Mucosa of rectum (tissue), 2 donors: ENCODE results near the gene RFTN2.
A peak's percentile ranks its signal among the peaks of the same experiment; 100 is the strongest.

Experiments used
- H3K27ac ChIP-seq, 2 donors: one replicate each; pipeline ENCODE4 v1.7.0; 2013; ENCODE audit warnings: inconsistent platforms in 2 of 2, low read depth in 2 of 2, low read length in 2 of 2
- H3K27me3 ChIP-seq, 2 donors: one replicate each; pipeline ENCODE4 v1.7.0; 2013; ENCODE audit warnings: low read length in 2 of 2; ENCODE audit not compliant: control insufficient read depth in 2 of 2, insufficient read depth in 2 of 2
- H3K36me3 ChIP-seq, 2 donors: one replicate each; pipeline ENCODE4 v1.7.0; 2013; ENCODE audit warnings: low read length in 2 of 2; ENCODE audit not compliant: control insufficient read depth in 2 of 2, insufficient read depth in 2 of 2
- H3K4me1 ChIP-seq, 2 donors: one replicate each; pipeline ENCODE4 v1.7.0; 2013; ENCODE audit warnings: low read length in 2 of 2, mild to moderate bottlenecking in 1 of 2; ENCODE audit not compliant: control insufficient read depth in 2 of 2, insufficient read depth in 2 of 2
- H3K4me3 ChIP-seq, 2 donors: one replicate each; pipeline ENCODE4 v1.7.0; 2013; ENCODE audit warnings: low read length in 2 of 2
- H3K9ac ChIP-seq, 2 donors: one replicate each; pipeline ENCODE4 v1.7.0; 2013; ENCODE audit warnings: low read length in 2 of 2, low read depth in 1 of 2, mild to moderate bottlenecking in 1 of 2
- H3K9me3 ChIP-seq, 2 donors: one replicate each; pipeline ENCODE4 v1.7.0; 2013; ENCODE audit warnings: low read length in 2 of 2; ENCODE audit not compliant: control insufficient read depth in 2 of 2
- donor health status: healthy.
- donor health status: Normal muscosa, but diverticular disease.

RFTN2 gene

GRCh38 chr2:197614532-197614931, 60.9 kb downstream of the RFTN2 start:
- Histone ChIP-seq H3K4me3 (no peak overlapping the region), H3K4me1 (peaks cover 0 to 12% of the 10 kb centered on the region in 2 donors), H3K9ac (no peak overlapping the region), H3K36me3 (no peaks in the 10 kb centered on the region), H3K9me3 (no peaks in the 10 kb centered on the region), H3K27me3 (no peaks in the 10 kb centered on the region), H3K27ac (peak overlapping the region; percentile 44 to 51)

- H3K27me3 ChIP-seq: no peaks in the 10 kb centered on the region
- no peaks in the 10 kb centered on the region for H3K36me3 ChIP-seq
- H3K4me1 ChIP-seq: peaks cover 0 to 12% of the 10 kb centered on the region in 2 donors
- no peak overlapping the region for H3K27ac ChIP-seq
- no peaks in the 10 kb centered on the region for H3K9me3 ChIP-seq
- no peak overlapping the region for H3K9ac ChIP-seq
- no peak overlapping the region for H3K4me3 ChIP-seq
Measured at GRCh38 chr2:197613509-197613987, 61.8 kb downstream of the RFTN2 start.

- Histone ChIP-seq H3K9me3 (no peaks in the 10 kb centered on the region), H3K36me3 (no peaks in the 10 kb centered on the region), H3K27ac (no peak overlapping the region), H3K4me3 (no peak overlapping the region), H3K27me3 (no peaks in the 10 kb centered on the region), H3K4me1 (no peaks in the 10 kb centered on the region), H3K9ac (no peak overlapping the region)
Measured at GRCh38 chr2:197606180-197606579, 69.2 kb downstream of the RFTN2 start.

GRCh38 chr2:197604117-197604860, 71.1 kb downstream of the RFTN2 start:
- Histone ChIP-seq H3K4me3 (no peak overlapping the region), H3K9ac (no peak overlapping the region), H3K9me3 (no peaks in the 10 kb centered on the region), H3K27ac (no peak overlapping the region), H3K27me3 (no peaks in the 10 kb centered on the region), H3K4me1 (no peaks in the 10 kb centered on the region), H3K36me3 (no peaks in the 10 kb centered on the region)

DNA sequence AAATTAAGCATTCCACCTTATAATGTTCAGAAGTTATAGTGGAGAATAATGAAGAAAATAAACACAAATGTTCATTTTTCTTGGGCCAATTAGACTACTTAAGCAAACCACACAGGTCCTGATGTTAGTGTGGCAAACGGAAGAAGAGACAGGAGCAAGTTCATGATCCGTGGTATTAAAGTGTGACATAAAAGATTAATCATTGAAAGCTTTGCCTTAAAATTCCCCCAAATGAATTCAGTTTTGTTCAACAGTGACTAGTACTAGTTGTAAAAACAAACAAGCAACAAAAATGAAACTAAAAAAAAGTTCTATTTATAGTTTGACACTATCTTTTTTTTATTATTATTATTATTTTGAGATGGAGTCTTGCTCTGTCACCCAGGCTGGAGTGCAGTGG, 73.7 kb downstream of the RFTN2 start:
- H3K9ac ChIP-seq: no peak overlapping the region
- H3K27ac ChIP-seq: no peak overlapping the region
- H3K4me1 ChIP-seq: no peaks in the 10 kb centered on the region
- H3K27me3 ChIP-seq: no peaks in the 10 kb centered on the region
- H3K4me3 ChIP-seq: no peak overlapping the region
- no peaks in the 10 kb centered on the region for H3K36me3 ChIP-seq
- no peaks in the 10 kb centered on the region for H3K9me3 ChIP-seq

- H3K27me3 ChIP-seq: no peaks in the 10 kb centered on the region
- H3K36me3 ChIP-seq: no peaks in the 10 kb centered on the region
- no peak overlapping the region for H3K4me3 ChIP-seq
- H3K27ac ChIP-seq: no peak overlapping the region
- no peak overlapping the region for H3K9ac ChIP-seq
- no peaks in the 10 kb centered on the region for H3K9me3 ChIP-seq
- no peaks in the 10 kb centered on the region for H3K4me1 ChIP-seq
Measured at GRCh38 chr2:197600306-197600705, 75.1 kb downstream of the RFTN2 start.

DNA sequence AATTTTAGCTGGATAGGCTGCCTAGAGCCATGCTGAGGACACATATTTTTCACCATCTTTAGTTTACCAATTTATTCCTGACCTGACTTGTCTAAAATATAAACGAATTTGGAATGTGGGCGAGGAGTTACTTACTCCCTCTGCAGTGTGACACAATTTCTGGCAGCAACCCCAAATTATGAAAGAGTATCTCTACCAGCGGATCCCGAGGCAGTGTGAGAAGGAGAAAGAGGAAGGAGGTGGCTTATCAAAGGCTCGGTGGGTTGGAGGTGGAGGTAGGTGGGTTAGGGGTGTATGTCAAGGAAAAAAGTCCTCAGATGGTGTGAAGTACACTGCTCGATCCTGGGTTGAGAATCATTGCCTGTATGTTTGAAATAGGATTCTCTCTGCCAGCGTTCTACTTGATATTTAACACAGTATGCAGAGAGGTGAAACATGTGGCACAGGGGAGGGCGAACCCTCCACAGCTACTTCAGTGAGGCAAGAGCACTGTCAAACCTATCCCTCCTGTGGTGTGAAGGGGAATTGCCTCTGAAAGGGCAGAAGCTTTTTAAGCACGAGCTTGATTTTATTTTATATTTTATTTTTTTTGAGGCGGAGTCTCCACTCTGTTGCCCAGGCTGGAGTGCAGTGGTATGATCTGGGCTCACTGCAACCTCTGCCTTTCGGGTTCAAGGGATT, 76.0 kb downstream of the RFTN2 start:
- H3K9ac ChIP-seq: no peak overlapping the region
- H3K36me3 ChIP-seq: no peaks in the 10 kb centered on the region
- H3K4me3 ChIP-seq: no peak overlapping the region
- H3K27ac ChIP-seq: no peak overlapping the region
- H3K27me3 ChIP-seq: no peaks in the 10 kb centered on the region
- no peaks in the 10 kb centered on the region for H3K9me3 ChIP-seq
- H3K4me1 ChIP-seq: no peaks in the 10 kb centered on the region

DNA sequence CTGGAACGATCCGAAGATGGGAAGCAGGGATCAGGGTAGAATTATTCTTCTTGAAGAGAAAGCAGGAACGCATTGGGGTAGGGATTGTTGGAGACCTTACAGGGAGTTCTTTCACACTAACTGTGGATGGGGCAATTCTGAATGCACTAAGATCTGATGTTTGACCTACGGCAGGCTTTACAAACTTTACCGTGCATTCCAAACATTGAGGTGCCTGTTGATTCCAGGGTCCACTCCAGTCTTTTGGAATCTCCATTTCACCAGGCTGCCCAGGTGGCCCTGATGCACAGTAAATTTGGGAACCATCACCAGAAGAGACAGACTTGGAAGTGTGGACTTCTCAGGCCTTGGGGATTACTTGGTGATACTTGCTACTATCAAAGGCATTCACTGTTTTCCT, 76.9 kb downstream of the RFTN2 start:
- no peaks in the 10 kb centered on the region for H3K27me3 ChIP-seq
- H3K9ac ChIP-seq: no peak overlapping the region
- H3K9me3 ChIP-seq: no peaks in the 10 kb centered on the region
- no peaks in the 10 kb centered on the region for H3K4me1 ChIP-seq
- no peaks in the 10 kb centered on the region for H3K36me3 ChIP-seq
- H3K4me3 ChIP-seq: no peak overlapping the region
- H3K27ac ChIP-seq: no peak overlapping the region

- H3K4me1 ChIP-seq: no peaks in the 10 kb centered on the region
- no peaks in the 10 kb centered on the region for H3K9me3 ChIP-seq
- H3K36me3 ChIP-seq: no peaks in the 10 kb centered on the region
- no peak overlapping the region for H3K4me3 ChIP-seq
- no peak overlapping the region for H3K9ac ChIP-seq
- H3K27me3 ChIP-seq: no peaks in the 10 kb centered on the region
- no peak overlapping the region for H3K27ac ChIP-seq
Measured at GRCh38 chr2:197597166-197597565, 78.2 kb downstream of the RFTN2 start.

- no peak overlapping the region for H3K9ac ChIP-seq
- no peaks in the 10 kb centered on the region for H3K9me3 ChIP-seq
- H3K27me3 ChIP-seq: no peaks in the 10 kb centered on the region
- no peak overlapping the region for H3K4me3 ChIP-seq
- H3K27ac ChIP-seq: no peak overlapping the region
- H3K36me3 ChIP-seq: no peaks in the 10 kb centered on the region
- no peaks in the 10 kb centered on the region for H3K4me1 ChIP-seq
Measured at GRCh38 chr2:197596766-197597165, 78.6 kb downstream of the RFTN2 start.
